GM19193 (cell line): Measurements from ENCODE around the gene TMEM69.

ENCODE experiments used
- POLR2A ChIP-seq: IDR thresholded peaks from 4 replicates; pipeline ENCODE4 v1.6.1; 2011; ENCODE audit not compliant: insufficient read depth, insufficient read length; ENCODE audit errors: extremely low read depth

The TMEM69 gene

GRCh38 chr1:45669859-45670655 lies 17.9 kb upstream of the TMEM69 start:
- TF ChIP-seq POLR2A, result no peak

- no peak for TF ChIP-seq POLR2A
These were observed 14.0 kb upstream of the TMEM69 start for GRCh38 chr1:45673956-45674355.

GRCh38 chr1:45674478-45674877 lies 13.5 kb upstream of the TMEM69 start:
- no peak for TF ChIP-seq POLR2A

- no peak for TF ChIP-seq POLR2A
These were observed 10.2 kb upstream of the TMEM69 start for GRCh38 chr1:45677751-45678245.

GRCh38 chr1:45678489-45678888 lies 9.5 kb upstream of the TMEM69 start:
- TF ChIP-seq POLR2A, result no peak

GRCh38 chr1:45679123-45679522 lies 8.9 kb upstream of the TMEM69 start:
- TF ChIP-seq POLR2A, result no peak

- no peak for TF ChIP-seq POLR2A
These were observed 5.0 kb upstream of the TMEM69 start for GRCh38 chr1:45682942-45683341.

GRCh38 chr1:45684402-45684801 lies 3.6 kb upstream of the TMEM69 start:
- no peak for TF ChIP-seq POLR2A

GRCh38 chr1:45685308-45686014 lies 2.5 kb upstream of the TMEM69 start:
- no peak for TF ChIP-seq POLR2A

GRCh38 chr1:45686015-45686287 lies 2.0 kb upstream of the TMEM69 start:
- TF ChIP-seq POLR2A, result no peak

GRCh38 chr1:45686288-45687013 lies 1.5 kb upstream of the TMEM69 start, which contains the start of gene GPBP1L1:
Gene GPBP1L1, minus strand, starts transcription at chr1:45686533. Its CDS starts 27,446 bp downstream, at chr1:45659087.
- peak; percentile 72 for TF ChIP-seq POLR2A

- TF ChIP-seq POLR2A, result peak; percentile 97
These were observed 797 bp upstream of the TMEM69 start for GRCh38 chr1:45687014-45687753.

- no peak for TF ChIP-seq POLR2A
These were observed 6.8 kb downstream of the TMEM69 start for GRCh38 chr1:45694823-45695222.

GRCh38 chr1:45704637-45705036 lies 16.7 kb downstream of the TMEM69 start:
- TF ChIP-seq POLR2A, result no peak

- TF ChIP-seq POLR2A, result no peak
These were observed 25.7 kb downstream of the TMEM69 start for GRCh38 chr1:45713711-45714110.

GRCh38 chr1:45716700-45717099 lies 28.7 kb downstream of the TMEM69 start:
- TF ChIP-seq POLR2A, result no peak

GRCh38 chr1:45718289-45718688 lies 30.3 kb downstream of the TMEM69 start:
- TF ChIP-seq POLR2A, result no peak
